ENCODE results near the gene SH2D4B.

DNA sequence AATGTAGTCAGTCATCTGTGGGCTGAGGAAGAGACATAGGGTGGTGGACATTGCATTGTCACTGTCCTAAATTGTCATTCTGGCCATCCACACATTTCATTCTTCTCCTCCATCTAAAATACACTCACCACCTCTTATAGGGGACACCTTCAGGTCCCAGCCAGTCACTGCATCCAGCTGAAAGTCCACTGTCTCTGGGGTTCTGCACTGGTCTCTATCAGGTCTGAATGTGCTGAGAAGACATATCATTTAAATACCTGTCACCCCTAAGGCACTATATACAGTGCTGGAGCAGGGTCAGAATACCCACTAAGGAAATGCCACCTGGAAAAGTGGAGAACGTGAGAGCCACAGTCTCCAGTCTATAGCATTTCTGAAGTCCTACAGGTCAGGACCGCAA lies 29.6 kb downstream of the SH2D4B start:
- TF ChIP-seq, protein P1, sequence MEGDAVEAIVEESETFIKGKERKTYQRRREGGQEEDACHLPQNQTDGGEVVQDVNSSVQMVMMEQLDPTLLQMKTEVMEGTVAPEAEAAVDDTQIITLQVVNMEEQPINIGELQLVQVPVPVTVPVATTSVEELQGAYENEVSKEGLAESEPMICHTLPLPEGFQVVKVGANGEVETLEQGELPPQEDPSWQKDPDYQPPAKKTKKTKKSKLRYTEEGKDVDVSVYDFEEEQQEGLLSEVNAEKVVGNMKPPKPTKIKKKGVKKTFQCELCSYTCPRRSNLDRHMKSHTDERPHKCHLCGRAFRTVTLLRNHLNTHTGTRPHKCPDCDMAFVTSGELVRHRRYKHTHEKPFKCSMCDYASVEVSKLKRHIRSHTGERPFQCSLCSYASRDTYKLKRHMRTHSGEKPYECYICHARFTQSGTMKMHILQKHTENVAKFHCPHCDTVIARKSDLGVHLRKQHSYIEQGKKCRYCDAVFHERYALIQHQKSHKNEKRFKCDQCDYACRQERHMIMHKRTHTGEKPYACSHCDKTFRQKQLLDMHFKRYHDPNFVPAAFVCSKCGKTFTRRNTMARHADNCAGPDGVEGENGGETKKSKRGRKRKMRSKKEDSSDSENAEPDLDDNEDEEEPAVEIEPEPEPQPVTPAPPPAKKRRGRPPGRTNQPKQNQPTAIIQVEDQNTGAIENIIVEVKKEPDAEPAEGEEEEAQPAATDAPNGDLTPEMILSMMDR (IDR thresholded peaks at IDR 0.05; ENCODE audit: extremely low read depth in 1 of 2, insufficient read depth in 1 of 2, low read depth in 1 of 2, low read length in 2 of 2): no peak
- no peak for TF ChIP-seq JUN (IDR thresholded peaks at IDR 0.05; ENCODE audit: borderline replicate concordance, insufficient read depth, insufficient read length, low read depth)
- no peak for TF ChIP-seq POLR2AphosphoS5 (IDR thresholded peaks at IDR 0.05; ENCODE audit: insufficient read depth, low read depth, low read length)
- no peak for TF ChIP-seq EZH2 (IDR thresholded peaks at IDR 0.05; ENCODE audit: borderline replicate concordance, low read depth, low read length, severe bottlenecking)
- TF ChIP-seq POLR2A (IDR thresholded peaks at IDR 0.05; ENCODE audit: low read depth, low read length): no peak
- TF ChIP-seq GATA2 (IDR thresholded peaks at IDR 0.05; ENCODE audit: insufficient read depth, insufficient read length, low read depth, low read length): no peak

Measured in endothelial cell of umbilical vein (primary cell).